SK-N-SH (cell line): Measurements from ENCODE around the gene CNTLN. TPM values are rescaled to one million over a fixed set of nuclear protein-coding genes. Genes with fewer than 3 reads are reported as not detected.

Experiments
- CTCF ChIA-PET: fragments of 300-600, 350-600 bp; formaldehyde crosslinking; extraction: SDS; loops from one replicate; lab custom pipeline; 2021; lab: Yijun Ruan, JAX
- POLR2A ChIA-PET: fragments of 350-600 bp; sonication (Branson Sonifier 250); formaldehyde crosslinking; extraction: SDS; loops from one replicate; lab custom pipeline; 2020; ENCODE audit warnings: antibody characterized with exemption, inconsistent platforms; lab: Yijun Ruan, JAX
- DNase-seq: peaks from one replicate; pipeline ENCODE4 v3.0.0; 2012
- H2AFZ ChIP-seq: fragments of 200-600 bp; sonication (generic); 2 replicates; pipeline ENCODE4 v1.8.1; 2016; ENCODE audit warnings: antibody characterized with exemption, mild to moderate bottlenecking, low read depth
- H3F3A ChIP-seq: fragments of 200-600 bp; sonication (generic); replicated peaks from 2 replicates; pipeline ENCODE3; 2016; ENCODE audit warnings: antibody characterized with exemption, mild to moderate bottlenecking; ENCODE audit not compliant: insufficient read depth
- H3K27ac ChIP-seq, 2 experiments: fragments of 200-500 bp in 1 of 2; fragments of 200-600 bp in 1 of 2; sonication (Bioruptor generic) in 1 of 2; sonication (generic), shearing (Covaris generic) in 1 of 2; 2 replicates each; pipeline versions ENCODE4 v1.5.1 to v1.6.1; 2014 to 2016; ENCODE audit warnings: low read depth in 2 of 2, inconsistent platforms in 1 of 2, low read length in 1 of 2, mild to moderate bottlenecking in 1 of 2, mixed read lengths in 1 of 2
- H3K27me3 ChIP-seq: fragments of 200-600 bp; sonication (generic), shearing (Covaris generic); 2 replicates; pipeline ENCODE4 v1.6.1; 2016; ENCODE audit warnings: mixed run types; ENCODE audit not compliant: insufficient read depth
- H3K36me3 ChIP-seq, 2 experiments: fragments of 200-500 bp in 1 of 2; fragments of 200-600 bp in 1 of 2; sonication (Bioruptor generic) in 1 of 2; sonication (generic) in 1 of 2; replicated peaks in 1 of 2; 2 replicates each; pipeline versions ENCODE3 to v1.5.1; 2014 to 2016; ENCODE audit warnings: low read length in 1 of 2, mild to moderate bottlenecking in 1 of 2; ENCODE audit not compliant: insufficient read depth in 2 of 2, control insufficient read depth in 1 of 2
- H3K4me1 ChIP-seq, 2 experiments: fragments of 200-500 bp in 1 of 2; fragments of 200-600 bp in 1 of 2; sonication (Bioruptor generic) in 1 of 2; sonication (generic), shearing (Covaris generic) in 1 of 2; 2 replicates each; pipeline versions ENCODE4 v1.5.1 to v1.6.1; 2014 to 2016; ENCODE audit warnings: low read depth in 1 of 2, low read length in 1 of 2, mixed run types in 1 of 2; ENCODE audit not compliant: insufficient read depth in 2 of 2, control insufficient read depth in 1 of 2
- H3K4me2 ChIP-seq: fragments of 200-600 bp; sonication (generic), shearing (Covaris generic); 2 replicates; pipeline ENCODE4 v1.6.1; 2017; ENCODE audit warnings: mixed run types
- H3K4me3 ChIP-seq, 2 experiments: fragments of 200-500 bp in 1 of 2; fragments of 200-600 bp in 1 of 2; sonication (Bioruptor generic) in 1 of 2; sonication (generic), shearing (Covaris generic) in 1 of 2; 2 replicates each; pipeline versions ENCODE4 v1.5.1 to v1.8.1; 2014 to 2016; ENCODE audit warnings: low read depth in 2 of 2, inconsistent platforms in 1 of 2, low read length in 1 of 2, mild to moderate bottlenecking in 1 of 2, mixed read lengths in 1 of 2, moderate library complexity in 1 of 2
- H3K79me2 ChIP-seq: fragments of 200-600 bp; sonication (generic); 2 replicates; pipeline ENCODE4 v1.8.1; 2017; ENCODE audit warnings: mild to moderate bottlenecking; ENCODE audit not compliant: insufficient read depth
- H3K9ac ChIP-seq: fragments of 200-600 bp; sonication (generic); 2 replicates; pipeline ENCODE4 v1.6.1; 2017; ENCODE audit warnings: mixed run types
- H3K9me2 ChIP-seq: fragments of 200-600 bp; sonication (generic); 2 replicates; pipeline ENCODE4 v1.6.1; 2017; ENCODE audit warnings: mixed run types
- H3K9me3 ChIP-seq: fragments of 200-600 bp; sonication (generic); 2 replicates; pipeline ENCODE4 v1.6.1; 2017; ENCODE audit warnings: mixed run types, mild to moderate bottlenecking, moderate library complexity
- H4K20me1 ChIP-seq: fragments of 200-600 bp; sonication (generic); 2 replicates; pipeline ENCODE4 v1.6.1; 2017; ENCODE audit warnings: mild to moderate bottlenecking, mixed run types; ENCODE audit not compliant: insufficient read depth
- CTCF ChIP-seq: fragments of 200-600 bp; sonication (generic); IDR thresholded peaks from 2 replicates; pipeline ENCODE4 v1.6.1; 2017; ENCODE audit warnings: antibody characterized with exemption, mild to moderate bottlenecking, moderate library complexity
- EP300 ChIP-seq, 2 experiments: IDR thresholded peaks; 2 replicates each; pipeline versions ENCODE4 v1.4.0 to v1.6.1; 2012; ENCODE audit warnings: borderline replicate concordance in 1 of 2, low read depth in 1 of 2, low read length in 1 of 2
- FOXJ3 ChIP-seq: sonication (generic); formaldehyde crosslinking; IDR thresholded peaks from 2 replicates; pipeline ENCODE4 v1.5.1; 2020; ENCODE audit warnings: mild to moderate bottlenecking, missing genetic modification reagents
- FOXM1 ChIP-seq: IDR thresholded peaks from 2 replicates; pipeline ENCODE4 v1.4.0; 2012; ENCODE audit warnings: low read depth, mild to moderate bottlenecking
- IRF3 ChIP-seq: fragments of 150-350 bp; IDR thresholded peaks from 2 replicates; pipeline ENCODE4 v1.6.1; 2016; ENCODE audit warnings: mild to moderate bottlenecking, low read depth, low read length
- JUND ChIP-seq: IDR thresholded peaks from 2 replicates; pipeline ENCODE4 v1.4.0; 2012
- MAX ChIP-seq: IDR thresholded peaks from 2 replicates; pipeline ENCODE4 v1.4.0; 2012; ENCODE audit warnings: low read depth
- MEF2A ChIP-seq: IDR thresholded peaks from 2 replicates; pipeline ENCODE4 v1.4.0; 2012; ENCODE audit warnings: low read depth, borderline replicate concordance
- NFIC ChIP-seq: IDR thresholded peaks from 2 replicates; pipeline ENCODE4 v1.4.0; 2012; ENCODE audit warnings: borderline replicate concordance
- POLR2AphosphoS5 ChIP-seq: IDR thresholded peaks from 2 replicates; pipeline ENCODE4 v1.6.1; 2012; ENCODE audit warnings: low read depth, low read length
- RFX5 ChIP-seq: IDR thresholded peaks from 2 replicates; pipeline ENCODE4 v1.6.1; 2012; ENCODE audit warnings: mild to moderate bottlenecking, improper control_type of control experiment, low read length
- USF1 ChIP-seq: IDR thresholded peaks from 2 replicates; pipeline ENCODE4 v1.4.0; 2012; ENCODE audit warnings: low read depth, borderline replicate concordance
- USF2 ChIP-seq: fragments of 150-350 bp; IDR thresholded peaks from 2 replicates; pipeline ENCODE4 v1.6.1; 2017; ENCODE audit warnings: antibody characterized with exemption, low read length, low read depth, borderline replicate concordance
- ZBTB33 ChIP-seq: IDR thresholded peaks from 2 replicates; pipeline ENCODE4 v1.4.0; 2012; ENCODE audit warnings: low read depth, borderline replicate concordance
- polyA plus RNA-seq, 3 experiments: library from polyadenylated mRNA; depleted of rRNA; stranded (reverse); fragments of >200 nt; gene quantifications; 2 replicates each; pipeline ENCODE4 v1.2.3, GENCODE V29; 2012

The CNTLN gene
- polyA plus RNA-seq, 1 of the 3 experiments (the other 2 are of a cell fraction) = 2.5 TPM

- no peak for DNase-seq
- Histone ChIP-seq H3K9me2 (no peaks in the 10 kb centered on the region), H3K9me3 (no peaks in the 10 kb centered on the region), H3K9ac (no peak overlapping the region), H4K20me1 (no peaks in the 10 kb centered on the region), H3K4me1 (no peaks in the 10 kb centered on the region), H3K27me3 (no peaks in the 10 kb centered on the region), H3F3A (no peaks in the 10 kb centered on the region), H2AFZ (no peak overlapping the region), H3K27ac (no peak overlapping the region), H3K79me2 (no peaks in the 10 kb centered on the region), H3K36me3 (peaks cover 8 to 10% of the 10 kb centered on the region in 2 experiments), H3K4me2 (no peak overlapping the region), H3K4me3 (no peak overlapping the region)
- no peak for TF ChIP-seq EP300 (IDR thresholded peaks at IDR 0.05; ENCODE audit: borderline replicate concordance in 1 of 2, low read depth in 1 of 2, low read length in 1 of 2)
- no peak for TF ChIP-seq NFIC
- no peak for TF ChIP-seq MEF2A
- TF ChIP-seq ZBTB33 = no peak
- no peak for TF ChIP-seq IRF3
- TF ChIP-seq FOXM1 = no peak
- TF ChIP-seq POLR2AphosphoS5 = no peak
- TF ChIP-seq FOXJ3 = no peak
- TF ChIP-seq MAX = no peak
- TF ChIP-seq USF1 = no peak
- TF ChIP-seq RFX5 = no peak
- TF ChIP-seq USF2 = no peak
- no peak for TF ChIP-seq JUND
- TF ChIP-seq CTCF = no peak
- ChIA-PET POLR2A (no interaction called here), CTCF (no interaction called here)
Measured at GRCh38 chr9:17330097-17330496, 195.3 kb downstream of the CNTLN start.
